Osteoblast (primary cell): ENCODE data around the gene NR3C1. TPM values are rescaled to one million over a fixed set of nuclear protein-coding genes. Genes with fewer than 3 reads are reported as not detected.
A peak's percentile ranks its signal among the peaks of the same experiment; 100 is the strongest.

ENCODE experiments used
- DNase-seq: peaks from one replicate; pipeline ENCODE4 v3.0.0; 2011; ENCODE audit warnings: low spot score, mixed read lengths; ENCODE audit not compliant: insufficient read length; ENCODE audit errors: missing footprints
- H2AFZ ChIP-seq: 2 replicates; pipeline ENCODE4 v1.6.0; 2011; ENCODE audit warnings: mild to moderate bottlenecking, low read length
- H3K27ac ChIP-seq: 2 replicates; pipeline ENCODE4 v1.5.1; 2011; ENCODE audit warnings: mild to moderate bottlenecking, low read depth, low read length, moderate library complexity
- H3K27me3 ChIP-seq: 2 replicates; pipeline ENCODE4 v1.6.0; 2012; ENCODE audit warnings: mild to moderate bottlenecking, control low read depth, inconsistent platforms, low read length, moderate library complexity; ENCODE audit not compliant: insufficient read depth
- H3K36me3 ChIP-seq: 2 replicates; pipeline ENCODE4 v1.5.1; 2011; ENCODE audit warnings: mild to moderate bottlenecking, low read length, control low read depth, moderate library complexity; ENCODE audit not compliant: insufficient read depth
- H3K4me1 ChIP-seq: 2 replicates; pipeline ENCODE4 v1.5.1; 2011; ENCODE audit warnings: mild to moderate bottlenecking, low read length, control low read depth, moderate library complexity; ENCODE audit not compliant: insufficient read depth
- H3K4me2 ChIP-seq: 2 replicates; pipeline ENCODE4 v1.6.0; 2011; ENCODE audit warnings: mild to moderate bottlenecking, low read length; ENCODE audit not compliant: insufficient read depth
- H3K4me3 ChIP-seq: fragments of 200-600 bp; sonication (generic); 3 replicates; pipeline ENCODE4 v1.5.1; 2012; ENCODE audit warnings: mild to moderate bottlenecking, low read length, inconsistent platforms; ENCODE audit not compliant: insufficient read depth
- H3K79me2 ChIP-seq: 2 replicates; pipeline ENCODE4 v1.6.0; 2012; ENCODE audit warnings: mild to moderate bottlenecking, low read length, control low read depth, inconsistent platforms; ENCODE audit not compliant: insufficient read depth
- H3K9me3 ChIP-seq: 2 replicates; pipeline ENCODE4 v1.5.1; 2011; ENCODE audit warnings: low read depth, low read length, control low read depth
- H4K20me1 ChIP-seq: 2 replicates; pipeline ENCODE4 v1.6.0; 2012; ENCODE audit warnings: mild to moderate bottlenecking, low read length, control low read depth; ENCODE audit not compliant: insufficient read depth
- CTCF ChIP-seq: IDR thresholded peaks from 2 replicates; pipeline ENCODE4 v1.5.1; 2011; ENCODE audit warnings: mild to moderate bottlenecking, low read depth, low read length, moderate library complexity; ENCODE audit errors: extremely low read depth
- total RNA-seq: library from RNA; depleted of rRNA; stranded (reverse); fragments of >200 nt; gene quantifications from 2 replicates; pipeline ENCODE4 v1.2.3, GENCODE V29; 2012

NR3C1 gene
- total RNA-seq, 1 donor = 119 TPM

GRCh38 chr5:143355710-143356109 is 47.8 kb downstream of the NR3C1 start:
- no peak for DNase-seq
- Histone ChIP-seq H3K9me3 (no peaks in the 10 kb centered on the region), H3K4me3 (no peak overlapping the region), H3K4me1 (peaks cover 31% of the 10 kb centered on the region), H3K4me2 (peak overlapping the region; percentile 37), H3K36me3 (no peaks in the 10 kb centered on the region), H3K27me3 (no peaks in the 10 kb centered on the region), H3K79me2 (peaks cover 97% of the 10 kb centered on the region), H3K27ac (peak overlapping the region; percentile 34), H4K20me1 (peaks cover 20% of the 10 kb centered on the region), H2AFZ (no peak overlapping the region)
- TF ChIP-seq CTCF = no peak

- peaks cover 36% of the 10 kb centered on the region for H4K20me1 ChIP-seq
- H3K79me2 ChIP-seq = peaks cover 97% of the 10 kb centered on the region
- no peak for TF ChIP-seq CTCF
- H3K4me3 ChIP-seq = peak overlapping the region; percentile 17
- no peak overlapping the region for H2AFZ ChIP-seq
- no peaks in the 10 kb centered on the region for H3K36me3 ChIP-seq
- H3K4me2 ChIP-seq = peak overlapping the region; percentile 53
- DNase-seq = no peak
- peak overlapping the region; percentile 36 for H3K27ac ChIP-seq
- no peaks in the 10 kb centered on the region for H3K9me3 ChIP-seq
- H3K4me1 ChIP-seq = peaks cover 47% of the 10 kb centered on the region
- no peaks in the 10 kb centered on the region for H3K27me3 ChIP-seq
Measured at GRCh38 chr5:143354025-143354424, 49.5 kb downstream of the NR3C1 start.

- Histone ChIP-seq H2AFZ (no peak overlapping the region), H3K79me2 (peaks cover 97% of the 10 kb centered on the region), H3K27me3 (no peaks in the 10 kb centered on the region), H3K4me3 (no peak overlapping the region), H4K20me1 (peaks cover 40% of the 10 kb centered on the region), H3K4me2 (peak overlapping the region; percentile 38), H3K9me3 (no peaks in the 10 kb centered on the region), H3K27ac (no peak overlapping the region), H3K36me3 (no peaks in the 10 kb centered on the region), H3K4me1 (peaks cover 51% of the 10 kb centered on the region)
- DNase-seq = no peak
- TF ChIP-seq CTCF = no peak
Measured at GRCh38 chr5:143352691-143353090, 50.8 kb downstream of the NR3C1 start.

GRCh38 chr5:143350751-143351602 is 52.5 kb downstream of the NR3C1 start:
- peaks cover 62% of the 10 kb centered on the region for H3K4me1 ChIP-seq
- peak overlapping the region; percentile 2 for H3K4me2 ChIP-seq
- H3K36me3 ChIP-seq = no peaks in the 10 kb centered on the region
- no peaks in the 10 kb centered on the region for H3K9me3 ChIP-seq
- H2AFZ ChIP-seq = no peak overlapping the region
- H3K4me3 ChIP-seq = no peak overlapping the region
- peak overlapping the region; percentile 64 for H3K27ac ChIP-seq
- TF ChIP-seq CTCF = no peak
- H3K27me3 ChIP-seq = no peaks in the 10 kb centered on the region
- peak; percentile 64 for DNase-seq
- H4K20me1 ChIP-seq = peaks cover 37% of the 10 kb centered on the region
- peaks cover 99% of the 10 kb centered on the region for H3K79me2 ChIP-seq
